NCI-H2196 treated with DMSO at 0.1 percent for 48 hours (cell line): ENCODE measurements around the gene ST6GALNAC5.

Experiments
- DNase-seq: peaks from one replicate; lab custom pipeline; 2025; ENCODE audit not compliant: unreplicated experiment; lab: John Stamatoyannopoulos, UW

The ST6GALNAC5 gene

GRCh38 chr1:77039739-77040138 is 172.5 kb downstream of the ST6GALNAC5 start:
- DNase-seq: no peak

GRCh38 chr1:77040826-77041225 is 173.5 kb downstream of the ST6GALNAC5 start:
- no peak for DNase-seq

GRCh38 chr1:77044133-77044849 is 177.0 kb downstream of the ST6GALNAC5 start:
- no peak for DNase-seq

GRCh38 chr1:77047575-77047974 is 180.3 kb downstream of the ST6GALNAC5 start:
- no peak for DNase-seq

- no peak for DNase-seq
Measured at GRCh38 chr1:77047978-77048614, 180.8 kb downstream of the ST6GALNAC5 start.

GRCh38 chr1:77048615-77049005 is 181.3 kb downstream of the ST6GALNAC5 start:
- no peak for DNase-seq

- DNase-seq: no peak
Measured at GRCh38 chr1:77051425-77051824, 184.1 kb downstream of the ST6GALNAC5 start.

- no peak for DNase-seq
Measured at GRCh38 chr1:77056525-77056924, 189.2 kb downstream of the ST6GALNAC5 start.

GRCh38 chr1:77057994-77058585 is 190.8 kb downstream of the ST6GALNAC5 start:
- DNase-seq: no peak

- DNase-seq: no peak
Measured at GRCh38 chr1:77060000-77060399, 192.7 kb downstream of the ST6GALNAC5 start.

GRCh38 chr1:77061162-77061561 is 193.9 kb downstream of the ST6GALNAC5 start:
- DNase-seq: no peak

- no peak for DNase-seq
Measured at GRCh38 chr1:77063118-77063517, 195.8 kb downstream of the ST6GALNAC5 start.

GRCh38 chr1:77064246-77064645 is 197.0 kb downstream of the ST6GALNAC5 start:
- no peak for DNase-seq

- DNase-seq: no peak
Measured at GRCh38 chr1:77065693-77066342, 198.5 kb downstream of the ST6GALNAC5 start.

GRCh38 chr1:77068013-77068412 is 200.7 kb downstream of the ST6GALNAC5 start:
- peak; percentile 45 for DNase-seq

- DNase-seq: no peak
Measured at GRCh38 chr1:77076759-77077158, 209.5 kb downstream of the ST6GALNAC5 start.

GRCh38 chr1:77081834-77082233 is 214.6 kb downstream of the ST6GALNAC5 start:
- no peak for DNase-seq

- DNase-seq: no peak
Measured at GRCh38 chr1:77084457-77084856, 217.2 kb downstream of the ST6GALNAC5 start.

- no peak for DNase-seq
Measured at GRCh38 chr1:77085109-77085508, 217.8 kb downstream of the ST6GALNAC5 start.

- no peak for DNase-seq
Measured at GRCh38 chr1:77089756-77090155, 222.5 kb downstream of the ST6GALNAC5 start.

GRCh38 chr1:77095236-77095635 is 228.0 kb downstream of the ST6GALNAC5 start:
- no peak for DNase-seq
